Measurements from ENCODE around the gene SPTLC1. TPM values are rescaled to one million over a fixed set of nuclear protein-coding genes. Genes with fewer than 3 reads are reported as not detected.
"Not testable (repeated sequence)": the region's sequence is repeated elsewhere in the genome, so short reads cannot be mapped to it uniquely, and the experiment has no call there.

SPTLC1 gene
- total RNA-seq, 1 experiment from 2014 or later = 42.1 TPM

DNA sequence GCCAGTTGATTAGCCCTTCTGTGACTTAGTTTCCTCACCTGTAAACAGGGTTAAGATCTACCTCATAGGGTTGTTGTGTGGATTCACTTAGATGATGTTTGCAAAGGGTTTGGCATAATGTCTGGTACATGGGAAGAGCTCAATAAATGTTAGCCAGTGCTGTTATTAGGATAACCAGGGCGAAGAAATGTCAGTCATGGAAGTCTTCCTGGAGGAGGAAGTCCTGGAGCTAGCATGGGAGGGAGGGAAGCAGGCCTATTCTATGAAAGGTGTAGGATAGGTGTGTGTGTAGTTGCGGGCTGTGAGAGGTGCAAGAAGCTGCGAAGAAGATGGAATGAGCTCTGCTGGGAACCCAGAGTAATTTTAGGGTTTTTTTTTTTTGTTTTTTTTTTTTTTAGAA, 30.6 kb upstream of the SPTLC1 start:
- H3K4me3 ChIP-seq, DNase-seq, H3K36me3 ChIP-seq, H3K27me3 ChIP-seq, H3K9me3 ChIP-seq: not testable (repeated sequence)

DNA sequence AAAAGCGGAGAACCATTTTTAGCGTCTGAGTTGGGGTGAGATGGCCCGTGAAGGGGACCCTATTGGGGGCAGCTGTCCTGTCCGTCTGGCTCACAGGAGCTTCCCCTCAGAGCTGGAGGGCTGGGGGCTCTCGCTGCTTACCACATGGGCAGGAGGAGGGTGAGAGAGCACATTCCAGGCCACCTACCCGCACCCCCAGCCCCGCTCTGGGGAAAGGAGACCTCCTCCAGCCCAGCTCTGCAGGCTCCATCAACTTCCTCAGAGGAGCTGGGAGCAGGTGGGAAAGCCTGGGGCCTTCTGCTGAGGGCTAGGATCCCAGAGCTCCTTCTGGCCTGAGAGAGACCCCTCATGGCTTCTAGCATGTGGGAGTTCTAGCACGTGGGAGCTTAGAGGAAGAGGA, 27.1 kb upstream of the SPTLC1 start:
- Histone ChIP-seq H3K4me3 (no peak overlapping the region), H3K9me3 (no peaks in the 10 kb centered on the region), H3K36me3 (no peaks in the 10 kb centered on the region), H3K27me3 (peaks cover 3% of the 10 kb centered on the region; the same call in 1 of the 2 replicates)
- DNase-seq = no peak

DNA sequence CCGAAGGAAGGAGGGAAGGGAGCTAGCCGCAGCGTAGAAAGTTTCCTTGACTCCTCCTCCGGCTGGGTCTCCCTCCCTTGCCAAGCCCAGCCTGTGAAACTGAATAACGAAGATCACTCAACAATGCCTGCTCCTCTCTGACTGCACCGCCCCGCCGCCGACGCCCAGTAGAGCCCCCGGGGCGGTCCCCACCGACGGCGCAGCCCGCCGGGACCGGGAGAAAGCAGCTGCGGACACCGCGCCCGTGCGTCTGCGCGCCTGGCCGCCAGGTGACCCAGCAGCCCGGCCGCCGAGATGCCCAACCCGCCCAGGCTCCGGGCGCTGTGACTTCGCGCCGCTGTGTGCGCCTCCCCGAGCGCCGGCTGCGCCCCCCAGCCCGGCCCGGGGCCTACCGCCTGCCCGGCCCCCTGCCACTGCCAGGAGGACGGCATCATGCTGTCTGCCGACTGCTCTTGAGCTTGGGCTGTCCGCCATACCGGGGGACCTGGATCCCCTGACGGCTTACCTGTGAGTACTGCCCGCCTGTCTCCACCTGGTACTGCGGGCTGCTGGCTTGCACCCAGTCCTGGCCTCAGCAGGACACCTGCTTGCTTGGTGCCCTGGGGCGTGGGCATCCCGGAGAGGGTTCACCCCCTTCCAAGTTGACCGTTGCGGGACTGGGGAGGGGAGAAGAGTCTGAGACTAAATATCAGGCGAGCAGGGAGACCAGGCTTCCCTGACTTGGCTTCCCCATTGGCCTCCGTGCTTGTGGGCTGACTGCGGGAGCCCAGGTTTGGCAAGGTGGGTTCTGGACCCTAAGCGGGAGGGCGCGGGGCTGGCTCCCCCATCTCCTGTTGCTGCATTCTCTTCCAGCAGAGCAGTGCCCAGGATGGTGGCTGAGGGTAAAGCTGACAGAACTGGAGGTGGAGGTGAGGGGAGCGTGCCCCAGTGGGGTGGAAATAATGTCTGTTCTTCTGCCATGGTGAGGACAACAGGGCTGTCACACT, 26.2 kb upstream of the SPTLC1 start:
- Histone ChIP-seq H3K4me3 (no peak overlapping the region), H3K36me3 (no peaks in the 10 kb centered on the region), H3K27me3 (peaks cover 3% of the 10 kb centered on the region; the same call in 1 of the 2 replicates), H3K9me3 (no peaks in the 10 kb centered on the region)
- DNase-seq = no peak

DNA sequence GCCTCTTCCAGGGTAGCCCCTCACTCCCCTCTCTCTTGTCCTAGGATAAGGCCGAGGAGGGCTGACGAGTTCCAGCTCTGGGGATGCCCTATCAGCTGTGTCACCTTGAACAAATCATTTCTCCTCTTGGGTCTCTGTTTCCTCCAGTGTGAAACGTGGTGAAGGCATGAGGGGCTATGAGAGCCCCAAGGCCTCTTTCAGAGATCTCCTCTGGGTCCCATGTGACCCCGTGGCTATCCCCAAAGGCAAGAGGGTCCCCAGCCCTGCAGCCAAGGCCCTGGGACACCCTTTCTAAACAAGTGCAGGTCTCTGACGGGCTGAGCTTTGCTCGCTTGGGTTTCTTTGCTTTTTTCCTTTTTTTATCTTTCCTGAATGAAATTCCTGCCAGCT, 25.5 kb upstream of the SPTLC1 start:
- H3K9me3 ChIP-seq = no peaks in the 10 kb centered on the region

DNA sequence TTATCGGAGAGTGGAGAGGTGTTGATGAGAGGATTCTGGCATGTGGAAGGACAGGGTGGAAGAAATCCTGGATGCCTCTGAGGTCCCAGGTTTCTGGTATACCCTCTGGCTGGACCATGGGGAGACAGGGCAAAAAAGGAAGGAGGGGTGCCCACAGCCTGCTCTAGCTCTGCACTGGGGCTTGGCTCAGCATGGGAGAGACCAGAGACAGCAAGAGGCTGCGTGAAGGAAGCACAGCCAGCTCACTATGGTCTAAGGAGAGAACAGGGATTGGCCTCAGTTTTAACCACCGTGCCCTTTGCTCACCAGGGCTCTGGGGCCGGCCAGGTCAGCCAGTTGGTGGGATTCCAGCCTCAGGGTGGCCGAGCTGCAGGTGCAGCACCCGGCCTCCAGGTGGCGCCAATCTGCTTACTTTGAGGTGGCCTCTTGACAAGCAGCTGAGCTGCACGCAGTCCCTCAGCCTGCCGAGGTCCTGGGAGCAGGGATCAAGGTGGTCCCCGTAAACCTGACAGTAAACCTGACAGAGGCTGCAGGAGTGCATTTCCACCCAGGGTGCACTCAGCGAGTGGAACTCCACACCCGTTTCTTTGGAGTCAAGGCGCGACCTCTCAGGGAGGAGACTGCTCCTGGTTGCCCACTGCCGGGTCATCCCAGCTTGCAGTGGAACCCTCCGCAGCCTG, 25.0 kb upstream of the SPTLC1 start:
- DNase-seq = peak; percentile 67
- Histone ChIP-seq H3K27me3 (peaks cover 3% of the 10 kb centered on the region; the same call in 1 of the 2 replicates), H3K9me3 (no peaks in the 10 kb centered on the region), H3K4me3 (no peak overlapping the region), H3K36me3 (no peaks in the 10 kb centered on the region)

More for the DNA sequence above, 25.5 kb upstream of the SPTLC1 start:
- Histone ChIP-seq H3K4me3 (no peak overlapping the region), H3K27me3 (peaks cover 3% of the 10 kb centered on the region; the same call in 1 of the 2 replicates), H3K36me3 (no peaks in the 10 kb centered on the region)
- DNase-seq = no peak

DNA sequence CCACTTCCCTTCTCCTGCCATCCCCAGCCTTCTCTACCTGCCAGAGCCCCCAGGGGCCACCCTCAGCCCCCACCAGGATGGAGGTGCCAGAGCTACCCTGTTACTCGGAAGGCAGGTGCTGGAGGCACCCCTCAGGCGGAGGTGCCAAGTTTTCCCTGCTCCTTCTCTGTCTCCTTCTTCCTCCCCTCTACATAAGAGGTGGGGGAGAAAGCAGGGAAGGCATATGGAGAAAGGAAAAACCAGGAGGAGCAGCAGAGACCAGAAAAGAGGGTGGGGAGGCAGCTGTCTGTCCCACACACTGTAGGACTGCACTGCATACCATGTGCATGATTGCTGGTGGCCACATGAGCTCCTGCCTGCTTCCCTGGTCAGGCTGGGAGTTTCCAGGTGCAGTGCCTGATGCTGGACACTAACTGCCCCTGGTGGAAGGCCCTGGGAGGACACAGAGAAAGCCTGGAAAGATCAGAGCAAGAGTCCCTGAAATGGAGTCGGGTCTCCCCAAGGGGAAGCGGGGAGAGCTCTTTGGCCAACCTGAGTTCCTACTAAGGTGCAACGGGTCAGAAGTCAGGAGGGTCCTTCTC, 23.8 kb upstream of the SPTLC1 start:
- DNase-seq, H3K27me3 ChIP-seq, H3K9me3 ChIP-seq, H3K4me3 ChIP-seq, H3K36me3 ChIP-seq: not testable (repeated sequence)

DNA sequence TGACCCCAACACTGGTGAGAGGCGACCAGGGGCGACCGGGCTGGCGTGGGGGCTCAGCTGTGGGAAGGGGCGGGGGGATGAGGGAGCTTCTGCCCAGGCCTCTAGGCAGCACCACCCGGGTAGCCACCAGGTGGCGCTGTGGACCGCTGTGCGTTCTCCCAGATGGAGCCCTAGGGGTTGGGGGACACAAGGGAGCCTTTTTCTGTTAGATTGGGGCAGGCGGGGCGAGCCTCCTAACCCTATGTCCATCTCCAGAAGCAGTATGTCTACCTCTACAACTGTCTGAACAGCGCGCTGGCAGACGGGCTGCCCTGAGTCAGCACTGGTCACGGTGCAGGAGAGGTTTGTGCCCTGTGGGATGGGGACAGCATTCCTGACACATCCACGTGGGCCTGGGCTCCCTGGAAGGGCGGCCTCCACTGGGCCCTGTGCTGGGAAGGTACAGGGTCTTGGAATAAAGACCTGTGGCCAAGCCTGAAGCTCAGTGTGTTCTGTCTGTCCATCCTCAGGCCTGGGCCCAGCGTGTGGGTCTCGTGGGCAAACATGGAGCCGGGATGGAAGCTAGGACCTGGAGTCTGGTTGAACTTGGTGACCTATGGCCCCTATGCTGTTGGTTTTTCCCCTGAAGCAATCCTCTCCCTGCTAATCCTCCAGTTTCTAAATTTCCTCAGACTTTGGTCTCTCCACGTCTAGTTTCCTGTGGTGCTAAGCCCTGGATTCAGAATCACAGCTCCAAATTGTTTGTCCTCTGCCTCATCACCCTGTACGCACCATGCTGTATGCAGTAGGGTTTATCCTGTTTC, 23.1 kb upstream of the SPTLC1 start:
- DNase-seq = peak; percentile 56
- Histone ChIP-seq H3K27me3 (peaks cover 3% of the 10 kb centered on the region; the same call in 1 of the 2 replicates), H3K36me3 (no peaks in the 10 kb centered on the region), H3K9me3 (no peaks in the 10 kb centered on the region), H3K4me3 (no peak overlapping the region)

DNA sequence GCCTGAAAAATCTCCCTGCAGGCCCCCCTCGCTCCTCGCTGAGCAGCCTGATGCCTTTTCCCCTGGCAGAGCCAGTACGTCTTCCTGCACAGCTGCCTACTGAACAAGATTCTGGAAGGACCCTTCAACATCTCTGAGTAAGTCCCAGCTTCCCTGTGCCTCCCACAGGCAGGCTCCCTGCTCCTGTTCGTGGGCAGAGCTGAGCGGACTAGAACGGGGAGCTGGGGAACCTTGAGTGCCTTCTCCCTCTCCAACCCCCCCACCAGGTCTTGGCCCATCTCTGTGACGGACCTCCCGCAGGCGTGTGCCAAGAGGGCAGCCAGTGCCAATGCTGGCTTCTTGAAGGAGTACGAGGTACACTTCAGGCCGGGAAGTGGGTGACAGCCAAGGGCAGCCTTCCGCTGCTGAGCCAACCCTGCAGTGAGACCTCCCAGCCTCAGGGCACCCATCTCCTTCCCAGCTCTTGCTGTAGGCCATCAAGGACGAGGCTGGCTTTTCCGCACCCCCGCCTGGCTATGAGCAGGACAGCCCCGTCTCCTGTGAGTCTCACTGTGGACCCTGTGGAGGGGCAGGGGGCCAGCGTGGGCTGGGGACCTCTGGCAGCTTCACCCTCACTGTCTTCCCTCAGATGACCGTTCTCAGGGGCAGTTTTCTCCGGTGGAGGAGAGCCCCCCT, 21.1 kb upstream of the SPTLC1 start:
- no peak for DNase-seq
- Histone ChIP-seq H3K4me3 (no peak overlapping the region), H3K36me3 (no peaks in the 10 kb centered on the region), H3K9me3 (0 out of 2 replicates have a peak, but pooled peaks cover under 1% of the 10 kb centered on the region), H3K27me3 (0 out of 2 replicates have a peak, but pooled peaks cover 3% of the 10 kb centered on the region)

DNA sequence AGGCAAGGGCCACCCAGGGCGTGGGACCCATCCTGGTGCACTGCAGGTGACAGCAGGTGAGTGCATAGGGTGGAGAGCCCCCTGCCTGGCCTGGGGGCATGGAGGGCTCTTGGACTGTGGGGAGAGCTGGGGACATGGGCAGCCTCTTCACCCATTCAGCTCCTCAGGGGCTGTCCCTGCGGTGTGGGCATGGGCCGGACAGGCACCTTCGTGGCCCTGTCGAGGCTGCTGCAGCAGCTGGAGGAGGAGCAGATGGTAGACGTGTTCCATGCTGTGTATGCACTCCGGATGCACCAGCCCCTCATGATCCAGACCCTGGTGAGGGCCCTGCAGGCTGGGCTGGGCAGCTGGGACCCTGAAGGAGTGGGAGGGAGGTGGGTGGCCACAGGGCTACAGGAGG, 20.4 kb upstream of the SPTLC1 start:
- Histone ChIP-seq H3K27me3 (0 out of 2 replicates have a peak, but pooled peaks cover under 1% of the 10 kb centered on the region), H3K36me3 (no peaks in the 10 kb centered on the region), H3K4me3 (no peak overlapping the region), H3K9me3 (0 out of 2 replicates have a peak, but pooled peaks cover 4% of the 10 kb centered on the region)
- no peak for DNase-seq

DNA sequence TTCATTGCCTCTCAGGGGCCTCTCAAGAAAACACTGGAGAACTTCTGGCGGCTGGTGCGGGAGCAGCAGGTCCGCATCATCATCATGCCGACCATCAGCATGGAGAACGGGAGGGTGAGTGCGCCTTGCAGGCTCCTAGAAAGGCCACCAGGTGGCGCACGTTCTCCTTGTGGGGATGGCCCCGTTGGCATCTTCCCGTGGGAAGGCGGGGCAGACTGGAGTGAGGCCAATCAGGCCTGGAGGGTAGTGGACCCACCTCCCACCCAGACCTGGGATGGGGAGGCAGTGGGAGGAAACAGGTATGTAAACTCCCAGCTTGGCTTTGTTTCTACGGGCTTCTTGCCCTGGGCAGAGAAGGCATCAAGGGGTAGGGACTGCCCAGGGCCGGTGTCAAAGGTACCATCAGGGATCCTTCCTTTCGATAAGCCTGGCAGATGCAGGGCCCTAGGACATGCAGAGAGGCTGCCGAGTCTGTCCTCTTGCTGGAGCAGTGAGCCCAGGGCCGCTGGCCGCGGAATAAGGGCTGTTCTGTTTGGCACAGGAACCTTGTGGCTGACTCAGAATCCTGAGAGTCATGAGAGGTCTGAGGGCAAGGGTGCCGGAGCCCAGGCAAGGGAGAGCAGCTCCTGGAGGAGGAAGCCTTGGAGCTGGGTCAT, 18.9 kb upstream of the SPTLC1 start:
- Histone ChIP-seq H3K9me3 (0 out of 2 replicates have a peak, but pooled peaks cover 4% of the 10 kb centered on the region), H3K4me3 (no peak overlapping the region), H3K27me3 (no peaks in the 10 kb centered on the region), H3K36me3 (no peaks in the 10 kb centered on the region)
- peak; percentile 87 for DNase-seq

DNA sequence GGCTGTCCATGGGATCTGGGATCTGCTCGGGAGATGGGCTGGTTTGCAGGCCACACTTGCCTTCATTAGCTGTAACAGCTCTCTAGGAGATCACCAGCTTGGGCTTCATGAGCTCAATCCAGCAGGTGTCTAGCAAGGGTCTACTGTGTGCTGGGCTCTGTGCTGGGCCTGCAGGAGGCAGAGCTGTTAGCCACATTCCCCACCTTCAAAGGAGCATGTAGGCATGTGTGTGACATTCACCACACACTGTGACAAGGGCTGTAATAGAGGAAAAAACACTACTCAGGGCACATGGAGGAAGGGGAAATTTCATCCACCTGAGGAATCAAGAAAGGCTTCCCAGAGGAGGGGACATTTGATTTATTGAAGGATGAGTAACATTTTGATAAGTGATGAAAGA, 17.7 kb upstream of the SPTLC1 start:
- H3K27me3 ChIP-seq, H3K9me3 ChIP-seq, H3K4me3 ChIP-seq, DNase-seq, H3K36me3 ChIP-seq: not testable (repeated sequence)

DNA sequence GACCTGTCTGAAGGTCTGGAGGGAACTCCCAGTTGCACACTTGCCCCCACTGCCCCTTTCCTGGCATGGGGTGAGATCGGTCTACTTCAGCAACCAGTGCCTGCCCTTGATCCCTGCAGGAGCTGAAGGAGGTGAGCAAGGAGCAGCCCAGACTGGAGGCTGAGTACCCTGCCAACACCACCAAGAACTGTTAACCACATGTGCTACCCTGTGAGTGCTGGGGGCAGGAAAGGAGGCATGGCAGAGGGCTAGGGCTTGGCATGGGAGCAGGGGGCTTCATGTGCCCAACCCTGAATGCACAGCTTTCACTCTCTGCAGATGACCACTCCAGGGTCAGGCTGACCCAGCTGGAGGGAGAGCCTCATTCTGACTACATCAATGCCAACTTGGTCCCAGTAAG, 17.3 kb upstream of the SPTLC1 start:
- DNase-seq = no peak
- Histone ChIP-seq H3K36me3 (no peaks in the 10 kb centered on the region), H3K9me3 (0 out of 2 replicates have a peak, but pooled peaks cover 4% of the 10 kb centered on the region), H3K4me3 (no peak overlapping the region), H3K27me3 (0 out of 2 replicates have a peak, but pooled peaks cover 2% of the 10 kb centered on the region)

DNA sequence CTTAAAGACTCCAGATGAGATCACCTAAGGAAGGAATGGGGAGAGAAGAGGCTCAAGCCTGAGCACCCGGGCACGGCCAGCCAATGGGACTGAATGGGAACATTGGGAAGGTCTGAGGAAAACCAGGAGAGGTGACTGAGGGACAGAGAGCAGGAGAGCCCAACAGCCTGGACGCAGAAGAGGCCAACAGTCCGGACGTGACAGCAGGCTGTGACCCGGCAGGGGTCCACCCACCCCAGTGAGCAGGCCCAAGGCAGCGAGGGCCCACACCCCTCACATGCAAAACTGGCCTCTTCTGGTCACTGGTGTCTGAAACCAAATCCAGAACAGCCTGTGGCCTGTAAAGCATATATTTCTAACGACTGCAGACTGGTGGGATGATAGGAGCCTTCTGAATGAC, 7.6 kb upstream of the SPTLC1 start:
- Histone ChIP-seq H3K4me3 (no peak overlapping the region), H3K9me3 (no peaks in the 10 kb centered on the region), H3K36me3 (no peaks in the 10 kb centered on the region), H3K27me3 (no peaks in the 10 kb centered on the region; the same call in 1 of the 2 replicates)
- DNase-seq = no peak

DNA sequence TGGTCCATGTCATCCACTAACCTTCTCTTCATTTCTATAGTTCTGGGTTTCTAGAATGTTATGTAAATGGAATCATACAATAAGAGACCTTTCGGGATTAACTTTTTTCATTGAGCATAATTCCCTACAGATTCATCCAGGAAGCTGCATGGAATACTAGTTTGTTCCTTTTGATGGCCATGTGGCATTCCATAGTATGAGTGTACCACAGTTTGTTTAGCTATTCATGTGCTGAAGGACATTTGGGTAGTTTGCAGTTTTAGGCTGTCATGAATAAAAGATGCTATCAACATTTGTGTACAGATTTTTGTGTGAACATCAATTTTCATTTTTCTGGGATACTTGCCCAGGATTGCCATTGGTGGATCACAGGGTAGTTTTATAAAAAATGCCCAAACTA, 6.8 kb upstream of the SPTLC1 start:
- H3K9me3 ChIP-seq = no peaks in the 10 kb centered on the region
- H3K4me3 ChIP-seq = no peak overlapping the region
- H3K27me3 ChIP-seq = no peaks in the 10 kb centered on the region; the same call in 1 of the 2 replicates
- no peaks in the 10 kb centered on the region for H3K36me3 ChIP-seq
- DNase-seq = no peak

DNA sequence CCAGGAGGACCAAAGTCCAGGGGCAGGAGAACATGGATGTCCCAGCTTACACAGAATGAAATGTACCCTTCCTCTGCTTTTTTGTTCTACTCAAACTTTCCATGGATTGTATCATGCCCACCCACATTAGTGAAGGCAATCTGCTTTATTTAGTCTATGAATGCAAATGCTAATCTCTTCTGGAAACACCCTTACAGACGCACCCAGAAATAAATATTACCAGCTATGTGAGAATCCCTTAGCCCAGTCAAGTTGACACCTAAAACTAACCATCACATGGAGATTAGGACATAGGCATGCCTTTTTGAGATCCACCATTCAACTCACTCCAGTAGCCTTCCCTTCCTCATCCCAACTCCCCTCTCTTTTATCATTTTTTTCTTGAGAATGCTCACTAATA, 6.1 kb upstream of the SPTLC1 start:
- H3K9me3 ChIP-seq = no peaks in the 10 kb centered on the region
- no peaks in the 10 kb centered on the region for H3K36me3 ChIP-seq
- no peak overlapping the region for H3K4me3 ChIP-seq
- no peaks in the 10 kb centered on the region; the same call in 1 of the 2 replicates for H3K27me3 ChIP-seq
- DNase-seq = no peak

Measured in MG63 (cell line).